ENCODE measurements around the gene TNFRSF1B.
A peak's percentile ranks its signal among the peaks of the same experiment; 100 is the strongest.

TNFRSF1B gene

DNA sequence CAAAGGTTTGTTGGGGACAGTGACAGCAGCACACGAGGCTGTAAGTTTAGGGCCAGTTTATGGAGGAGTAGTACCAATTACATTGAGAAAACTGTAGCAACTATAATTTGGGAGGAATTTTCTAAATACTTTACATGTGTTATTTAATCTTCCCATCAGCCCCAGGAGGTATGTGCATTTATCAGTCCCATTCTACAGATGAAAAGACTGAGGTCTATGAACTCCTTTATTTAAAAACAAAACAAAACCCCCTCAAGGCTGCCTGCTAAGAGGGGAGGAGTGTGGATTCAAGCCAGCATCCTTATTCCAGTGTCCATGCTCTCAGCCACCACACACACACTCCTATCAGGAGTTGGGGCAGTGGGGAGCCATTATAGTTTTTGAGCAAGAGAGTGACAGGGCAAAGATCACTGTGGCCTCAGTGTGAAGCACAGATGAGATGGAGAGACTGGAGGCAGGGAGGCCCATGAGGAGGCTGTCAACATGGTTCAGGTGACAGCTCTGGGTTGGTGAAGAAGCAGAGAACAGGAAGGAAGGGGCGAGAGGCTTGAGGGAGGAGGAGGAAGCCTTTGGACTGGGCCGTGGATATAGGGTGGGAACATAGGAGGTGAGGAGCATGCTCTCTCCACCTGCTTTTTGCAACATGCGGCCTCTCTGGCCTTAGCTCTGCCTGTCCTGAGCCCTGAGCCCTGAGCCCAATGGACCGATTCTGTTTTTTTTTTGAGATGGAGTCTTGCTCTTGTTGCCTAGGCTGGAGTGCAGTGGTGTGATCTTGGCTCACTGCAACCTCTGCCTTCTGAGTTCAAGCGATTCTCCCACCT, 9.7 kb downstream of the TNFRSF1B start:
- DNase-seq (ENCODE audit: low read depth), result no peak

DNA sequence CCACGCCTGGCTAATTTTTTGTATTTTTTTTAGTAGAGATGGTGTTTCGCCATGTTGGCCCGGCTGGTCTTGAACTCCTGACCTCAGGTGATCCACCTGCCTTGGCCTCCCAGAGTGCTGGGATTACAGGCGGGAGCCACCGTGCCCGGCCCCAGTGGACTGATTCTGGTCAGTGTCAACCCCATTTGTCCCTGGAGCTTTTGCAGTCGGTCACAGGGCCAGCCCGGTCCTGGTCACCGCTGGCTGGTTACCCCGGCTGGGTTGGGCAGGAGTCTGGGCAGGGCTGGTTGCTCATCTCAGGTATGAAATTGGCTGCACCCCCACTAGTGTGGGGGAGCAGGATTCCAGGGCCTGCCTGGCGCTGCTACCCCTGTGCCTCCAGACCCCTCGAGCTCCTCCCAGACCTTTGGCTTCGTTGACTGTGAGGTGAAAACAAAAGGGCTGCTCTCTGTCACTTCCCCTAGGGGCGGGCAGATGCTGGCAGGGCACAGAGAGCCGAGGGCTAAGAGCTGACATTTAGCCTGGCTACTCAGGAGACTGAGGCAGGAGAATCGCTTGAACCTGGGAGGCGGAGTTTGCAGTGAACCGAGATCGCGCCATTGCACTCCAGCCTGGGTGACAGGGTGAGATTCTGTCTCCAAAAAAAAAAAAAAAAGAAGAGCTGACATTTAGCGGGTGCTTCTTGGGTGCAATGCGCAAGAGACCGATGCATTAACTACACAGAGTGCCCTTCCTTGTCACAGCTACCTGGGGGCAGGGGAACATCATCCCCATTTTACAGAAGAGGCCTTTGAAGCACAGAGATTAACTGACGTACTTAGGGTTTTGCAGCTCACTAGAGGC, 10.6 kb downstream of the TNFRSF1B start:
- no peak for DNase-seq (ENCODE audit: low read depth)

DNA sequence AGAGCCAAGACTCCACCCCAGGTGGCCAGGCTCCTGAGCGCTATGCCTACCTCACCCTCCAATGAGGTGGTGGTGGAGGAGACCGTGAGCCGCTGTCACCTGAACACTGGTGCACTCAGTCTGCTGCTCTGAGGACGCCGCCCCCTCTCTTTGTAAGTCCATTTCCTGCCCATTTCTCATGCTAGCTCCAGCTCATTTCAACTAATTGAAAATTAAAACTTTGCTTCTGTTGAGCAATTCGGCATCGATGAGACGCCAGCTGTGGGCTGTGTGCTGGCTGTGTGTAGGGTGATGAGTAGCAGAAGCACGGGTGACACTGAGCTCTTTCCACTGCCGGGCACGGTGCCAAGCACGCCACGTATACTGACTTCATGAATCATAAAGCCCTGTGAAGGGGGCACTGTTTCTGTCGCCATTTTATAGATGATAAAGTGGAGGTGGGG, 11.2 kb downstream of the TNFRSF1B start:
- peak; percentile 80 for DNase-seq (ENCODE audit: low read depth)

DNA sequence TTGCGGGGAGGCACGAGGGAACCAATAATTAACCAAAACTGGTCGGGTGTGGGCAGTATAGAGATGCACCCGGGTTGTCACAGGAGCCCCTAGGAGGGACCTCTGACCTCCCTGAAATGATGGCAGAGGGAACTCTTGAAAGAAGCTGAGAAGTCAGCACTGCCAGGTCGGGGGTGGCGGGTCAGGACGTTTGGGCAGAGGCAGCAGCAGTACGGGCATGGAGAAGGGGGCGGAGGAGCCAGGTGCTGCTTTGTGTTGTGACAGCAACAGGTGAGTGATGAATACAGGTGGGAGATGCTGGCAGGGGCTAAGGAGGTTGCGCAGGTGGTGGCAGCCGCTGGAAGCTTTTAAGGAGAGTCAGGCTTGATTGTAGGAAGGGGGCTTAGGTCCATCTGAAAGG, 11.7 kb downstream of the TNFRSF1B start:
- DNase-seq (ENCODE audit: low read depth), result no peak

DNA sequence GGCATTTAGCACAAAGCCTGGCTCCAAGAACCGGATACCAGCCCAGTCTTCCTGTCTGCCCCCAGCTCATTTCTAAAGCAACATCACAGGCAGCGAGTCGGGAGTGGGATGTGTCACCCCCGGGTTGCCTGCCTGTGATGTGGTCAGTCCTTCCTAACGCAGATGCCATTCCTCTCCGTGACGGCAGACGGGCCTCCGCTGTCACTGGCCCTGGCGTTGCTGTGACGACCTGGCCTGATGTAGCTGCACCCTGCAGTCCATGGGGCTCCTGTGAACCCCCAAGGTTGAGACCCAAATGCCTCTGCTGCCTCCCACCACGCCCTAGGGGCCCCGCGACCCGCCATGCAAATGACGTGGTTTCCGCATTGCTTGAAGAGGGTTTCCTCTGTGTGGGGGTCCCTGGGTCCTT, 12.3 kb downstream of the TNFRSF1B start:
- DNase-seq (ENCODE audit: low read depth), result peak; percentile 57

DNA sequence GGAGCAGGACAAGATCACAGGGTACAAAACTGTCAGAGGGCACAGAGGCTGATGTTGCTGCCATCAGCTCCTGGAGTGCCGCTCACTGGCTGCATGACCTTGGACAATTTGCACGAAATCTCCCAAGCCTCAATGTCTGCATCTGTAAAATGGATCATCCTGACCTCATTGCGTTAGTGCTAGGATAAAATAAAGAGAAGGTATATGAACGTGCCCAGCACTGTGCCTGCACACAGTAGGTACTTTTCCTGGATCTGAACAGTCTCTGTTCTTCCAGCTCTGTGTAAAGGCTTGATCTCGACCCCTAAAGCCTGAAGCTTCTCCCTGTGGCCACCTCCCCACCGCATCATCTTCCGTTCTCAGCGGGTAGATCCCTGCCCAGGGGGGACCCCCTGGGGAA, 12.9 kb downstream of the TNFRSF1B start:
- no peak for DNase-seq (ENCODE audit: low read depth)

DNA sequence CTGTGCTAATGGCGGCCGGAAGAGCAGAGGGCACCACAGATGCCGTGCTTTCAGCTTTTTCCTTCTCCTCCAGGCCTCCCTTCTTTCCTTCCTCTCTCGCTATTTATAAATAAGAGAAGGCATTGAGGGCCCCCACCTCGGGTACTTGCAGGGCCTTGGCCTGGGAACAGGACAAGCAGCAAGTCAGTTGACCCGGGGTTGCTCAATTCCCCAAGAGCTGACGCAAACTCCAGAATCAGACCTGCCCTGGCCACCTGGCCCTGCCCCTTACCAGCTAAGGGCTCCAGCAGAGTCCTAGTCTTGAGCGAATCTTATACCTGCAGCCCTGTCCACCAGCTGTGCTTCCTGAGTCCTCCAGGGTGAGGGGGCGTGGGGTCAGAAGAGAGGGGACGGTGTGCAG, 13.5 kb downstream of the TNFRSF1B start:
- DNase-seq (ENCODE audit: low read depth), result no peak

DNA sequence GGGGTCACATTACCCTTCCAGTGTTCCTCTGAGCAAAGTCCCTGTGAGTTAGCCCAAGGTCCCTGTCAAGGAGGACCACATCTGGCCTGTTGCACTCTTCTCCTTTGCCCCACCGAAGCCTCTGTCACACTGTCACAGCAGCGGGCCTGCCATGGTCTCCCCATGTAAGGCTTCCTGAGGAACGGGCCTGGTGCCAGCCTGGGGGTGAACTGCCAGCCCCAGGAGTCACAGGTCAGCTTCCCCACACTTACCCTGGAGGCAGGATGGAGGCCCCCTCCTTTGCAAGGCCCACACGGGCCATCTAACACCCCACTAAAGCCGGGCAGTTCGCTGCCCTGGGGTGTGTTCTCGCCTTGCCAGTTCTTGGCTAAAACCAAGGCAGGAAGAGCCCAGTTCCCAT, 14.1 kb downstream of the TNFRSF1B start:
- no peak for DNase-seq (ENCODE audit: low read depth)

DNA sequence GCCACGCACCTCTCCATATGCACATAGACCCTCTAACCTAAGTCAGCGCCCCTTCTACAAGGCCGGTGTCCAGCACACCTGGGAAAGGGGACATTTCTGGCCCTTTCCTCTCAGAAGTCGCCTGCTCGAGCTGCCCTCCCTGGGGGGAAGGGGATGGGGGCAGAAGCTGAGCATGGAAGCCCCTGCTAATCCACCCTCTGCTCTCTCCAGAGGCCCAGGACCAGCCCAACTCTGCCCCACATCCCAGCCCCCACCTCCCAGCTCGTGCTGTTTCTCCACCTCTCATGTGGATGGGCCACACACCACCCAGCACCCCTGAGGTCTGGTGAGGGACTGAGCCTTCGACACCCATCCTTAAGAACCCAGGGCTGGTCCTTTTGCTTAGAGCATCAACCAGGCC, 14.8 kb downstream of the TNFRSF1B start:
- no peak for DNase-seq (ENCODE audit: low read depth)

DNA sequence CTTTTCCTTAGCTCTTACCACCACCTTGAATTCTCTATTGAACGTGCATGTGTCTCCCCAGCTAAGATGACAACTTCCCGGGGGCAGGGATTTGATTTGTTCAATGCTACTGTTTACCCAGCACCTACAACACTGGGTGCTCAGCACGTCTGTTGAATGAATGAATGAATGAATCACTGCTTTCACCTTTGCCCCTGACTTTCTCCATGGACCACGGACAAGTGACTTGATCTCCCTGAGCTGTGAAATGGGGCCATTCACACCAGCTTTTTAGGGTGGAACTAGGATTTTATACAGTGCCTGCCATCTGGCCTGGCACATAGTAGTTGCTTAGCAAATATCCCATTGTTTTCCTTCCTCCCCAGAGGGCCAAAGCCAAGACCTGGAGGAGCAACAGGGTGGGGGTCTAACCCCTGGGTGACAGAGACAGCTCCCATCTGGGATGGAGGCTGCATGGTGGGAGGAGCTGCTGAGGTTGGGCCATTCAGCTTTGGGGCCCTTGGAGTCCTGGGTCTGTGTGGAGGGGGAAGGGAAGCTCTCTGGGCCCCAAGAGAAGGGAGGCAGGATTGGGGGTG, 15.7 kb downstream of the TNFRSF1B start:
- no peak for DNase-seq (ENCODE audit: low read depth)

DNA sequence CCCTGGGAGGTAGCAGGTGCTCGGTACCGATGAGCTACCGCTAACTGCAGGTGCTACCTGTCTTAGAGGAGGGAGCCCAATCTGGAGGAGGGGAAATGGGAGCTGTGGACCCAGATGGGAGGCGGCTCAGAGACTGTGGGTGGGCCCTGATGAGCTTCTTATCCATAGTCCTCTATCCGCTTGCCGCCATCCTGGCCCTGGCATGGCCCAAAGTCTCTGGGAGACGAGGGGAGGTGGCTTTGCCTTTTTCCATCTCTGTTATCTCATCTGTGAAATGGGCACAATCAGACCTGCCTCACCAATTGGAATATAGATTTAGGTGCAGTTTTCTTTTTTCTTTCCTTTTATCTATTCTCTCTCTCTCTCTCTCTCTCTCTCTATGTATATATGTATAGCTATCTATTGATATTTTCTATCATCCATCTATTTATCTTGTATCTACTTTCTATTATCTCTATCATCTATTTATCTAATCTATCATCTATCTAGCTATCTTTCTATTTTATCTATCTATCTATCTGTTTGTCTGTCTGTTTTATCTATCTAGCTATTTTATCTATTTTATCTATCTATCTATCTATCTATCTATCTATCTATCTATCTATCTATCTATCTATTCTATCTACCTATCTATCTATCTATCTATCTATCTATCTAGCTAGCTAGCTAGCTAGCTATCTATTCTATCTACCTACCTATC, 16.5 kb downstream of the TNFRSF1B start:
- DNase-seq (ENCODE audit: low read depth), result no peak

DNA sequence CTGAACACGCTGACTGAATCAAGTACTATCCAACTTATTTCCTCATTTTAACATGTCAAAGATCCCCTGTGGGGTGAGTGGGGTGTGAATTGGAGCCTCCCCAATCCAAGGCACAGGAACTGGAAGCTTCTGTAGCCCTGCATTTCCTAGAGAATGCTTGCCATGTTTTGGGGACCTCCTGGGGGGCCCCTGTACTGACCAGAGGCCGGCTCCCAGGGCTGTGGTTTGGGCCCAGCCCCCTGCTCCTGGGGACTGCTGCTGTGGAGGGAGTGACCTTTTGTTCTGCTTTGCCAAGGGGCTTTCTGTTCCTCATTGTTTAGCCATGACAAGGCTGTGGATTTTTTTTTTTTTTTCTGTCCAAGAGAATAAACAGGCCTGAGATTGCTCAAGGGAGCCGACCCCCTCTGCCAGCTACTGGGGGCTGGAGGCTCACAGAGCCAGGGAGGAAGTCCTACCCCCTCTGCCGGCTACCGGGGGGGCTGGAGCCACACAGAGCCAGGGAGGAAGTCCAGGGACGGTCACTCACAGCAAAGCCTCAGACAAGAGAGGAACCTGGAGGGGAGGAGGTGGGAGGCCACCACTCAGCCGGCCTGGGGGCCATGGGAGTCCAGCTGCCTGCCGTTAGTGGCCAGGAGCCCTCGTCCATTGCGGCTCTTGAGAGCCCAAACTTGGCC, 17.4 kb downstream of the TNFRSF1B start:
- peak; percentile 77 for DNase-seq (ENCODE audit: low read depth)

DNA sequence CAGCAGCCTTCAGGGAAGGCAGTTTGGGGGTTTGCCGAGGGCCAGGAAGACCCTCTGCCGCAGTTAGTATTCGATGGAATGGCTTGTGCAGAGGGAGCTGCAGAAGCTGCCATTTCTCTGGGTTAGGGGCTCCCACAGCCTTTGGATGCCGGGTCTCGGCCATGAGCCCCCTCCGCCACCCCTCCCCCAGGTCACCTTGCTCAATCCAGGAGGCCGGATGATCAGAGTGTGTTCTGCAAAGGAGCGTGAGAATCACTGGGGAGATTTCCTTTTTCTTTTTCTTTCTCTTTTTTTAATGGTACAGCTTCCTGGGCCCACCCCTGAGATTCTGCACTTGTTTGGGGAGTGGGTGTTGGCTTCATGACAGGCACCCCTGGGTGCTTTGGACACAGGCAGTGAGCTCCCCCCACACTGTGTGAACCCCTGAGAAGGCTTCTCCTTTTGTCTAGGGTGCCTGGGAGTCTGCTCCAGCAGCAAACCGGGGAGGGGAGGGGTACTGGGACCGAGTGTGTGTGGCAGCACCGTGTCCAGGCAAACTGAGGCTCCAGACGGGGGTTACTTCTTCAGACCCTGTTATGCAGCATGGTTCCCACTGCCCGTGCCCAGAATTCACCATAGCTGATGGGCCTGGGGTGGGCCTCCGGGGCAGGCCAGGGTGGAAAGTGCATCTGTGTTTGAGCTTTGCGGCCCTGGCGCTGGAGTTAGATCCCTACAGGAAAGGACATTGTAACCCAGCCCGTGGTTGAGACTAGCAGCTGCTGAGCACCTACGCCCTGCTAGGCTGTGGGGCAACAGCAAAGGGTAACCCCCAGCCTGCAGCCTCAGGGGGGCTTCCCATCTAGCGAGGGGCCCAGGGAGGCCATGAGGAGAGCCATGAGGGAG, 18.5 kb downstream of the TNFRSF1B start:
- DNase-seq (ENCODE audit: low read depth), result no peak

DNA sequence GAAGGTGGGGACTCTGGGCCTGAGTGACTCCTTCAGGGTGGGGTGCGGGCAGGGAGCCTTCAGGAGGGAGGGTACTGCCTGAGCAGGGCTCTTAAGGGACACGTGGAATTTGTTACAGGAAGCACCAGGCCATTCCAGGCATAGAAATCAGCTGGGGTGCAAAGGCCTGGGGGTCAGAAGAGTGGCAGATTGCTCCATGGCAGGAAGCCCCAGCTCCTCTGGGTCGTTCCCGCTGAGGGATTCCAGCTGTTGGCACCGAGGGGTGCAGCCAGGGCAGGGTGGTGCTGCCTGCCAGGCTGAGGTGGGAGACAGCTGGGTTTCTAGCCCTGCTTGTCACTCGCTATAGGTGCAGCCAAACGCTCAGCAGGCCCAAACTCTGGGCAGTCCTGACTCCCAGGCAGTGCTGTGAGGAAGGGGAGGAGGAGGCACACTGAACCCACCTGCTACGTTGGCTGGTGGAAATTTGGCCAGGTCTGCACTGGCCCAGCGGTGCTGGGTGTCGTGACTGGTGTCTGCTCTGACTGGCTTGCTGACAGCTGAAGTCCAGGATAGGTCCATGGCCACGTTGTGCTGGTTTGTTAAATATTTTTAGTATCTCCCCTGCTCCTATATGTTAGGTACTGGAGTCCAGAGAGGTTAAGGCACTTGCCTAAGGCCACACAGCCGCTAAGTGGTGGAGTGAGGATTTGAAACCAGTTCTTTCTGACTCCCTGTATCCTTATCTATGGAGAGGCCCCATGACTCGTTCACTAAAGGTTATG, 19.3 kb downstream of the TNFRSF1B start:
- DNase-seq (ENCODE audit: low read depth), result no peak

DNA sequence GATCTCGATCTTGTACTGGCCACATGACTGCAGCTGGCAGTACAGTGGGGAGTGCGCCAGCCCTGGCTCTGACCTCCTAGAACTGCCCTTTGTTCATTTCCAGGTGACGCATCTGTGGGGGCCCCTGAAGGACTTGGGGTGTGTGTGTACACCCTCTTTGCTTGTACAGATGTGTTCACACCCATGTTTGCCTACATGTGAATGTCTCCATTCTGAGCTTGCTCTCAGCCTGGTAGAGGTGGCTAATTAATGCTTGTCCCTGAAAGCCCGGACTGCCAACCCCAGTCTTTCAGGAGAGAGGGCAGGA, 19.8 kb downstream of the TNFRSF1B start:
- DNase-seq (ENCODE audit: low read depth), result no peak

DNA sequence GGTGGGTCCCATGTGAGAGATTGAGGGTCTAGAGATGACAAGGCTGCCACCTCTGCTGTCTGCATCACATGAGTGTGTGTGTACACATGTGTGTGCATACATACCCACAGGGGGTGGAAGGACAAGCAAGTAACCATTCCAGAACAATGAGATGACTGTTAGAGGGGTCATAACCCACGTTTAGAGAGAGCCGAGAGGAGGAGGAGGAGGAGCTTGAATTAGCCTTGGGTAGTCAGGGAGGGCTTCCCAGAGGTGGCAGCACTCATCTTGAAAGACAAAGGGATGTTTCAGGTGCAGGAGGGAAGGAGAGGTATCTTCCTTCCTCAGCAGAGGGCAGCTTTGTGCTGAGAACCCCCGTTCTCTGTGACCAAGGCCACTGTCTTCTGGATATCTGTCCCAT, 21.3 kb downstream of the TNFRSF1B start:
- no peak for DNase-seq (ENCODE audit: low read depth)

DNA sequence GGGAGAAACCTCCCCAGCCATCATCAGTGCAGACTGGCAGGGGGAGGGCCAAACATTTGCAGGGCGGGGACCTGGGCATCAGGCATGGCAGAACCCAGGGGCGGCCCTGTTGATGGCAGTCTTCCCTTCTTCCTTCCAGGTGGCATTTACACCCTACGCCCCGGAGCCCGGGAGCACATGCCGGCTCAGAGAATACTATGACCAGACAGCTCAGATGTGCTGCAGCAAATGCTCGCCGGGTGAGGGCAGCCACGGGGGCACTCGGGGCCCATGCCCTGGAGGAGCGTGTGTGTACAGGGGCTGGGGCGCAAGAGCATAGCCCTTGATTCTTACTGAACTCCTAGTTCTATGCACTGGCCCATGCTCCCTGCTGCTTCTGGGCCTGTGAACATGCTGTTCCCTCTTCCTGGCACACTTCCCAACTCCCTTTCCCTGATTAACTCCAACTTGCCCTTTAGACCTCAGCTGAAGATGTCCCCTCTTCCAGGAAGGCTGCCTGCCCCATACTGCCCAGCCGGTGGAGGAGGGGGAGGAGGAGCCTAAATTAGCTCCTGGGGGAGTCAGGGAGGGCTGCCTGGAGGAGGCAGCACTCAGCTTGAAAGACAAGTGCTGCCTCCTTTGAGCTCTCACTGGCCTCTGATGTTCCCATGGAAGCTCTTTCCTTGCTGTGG, 22.0 kb downstream of the TNFRSF1B start:
- DNase-seq (ENCODE audit: low read depth), result no peak

DNA sequence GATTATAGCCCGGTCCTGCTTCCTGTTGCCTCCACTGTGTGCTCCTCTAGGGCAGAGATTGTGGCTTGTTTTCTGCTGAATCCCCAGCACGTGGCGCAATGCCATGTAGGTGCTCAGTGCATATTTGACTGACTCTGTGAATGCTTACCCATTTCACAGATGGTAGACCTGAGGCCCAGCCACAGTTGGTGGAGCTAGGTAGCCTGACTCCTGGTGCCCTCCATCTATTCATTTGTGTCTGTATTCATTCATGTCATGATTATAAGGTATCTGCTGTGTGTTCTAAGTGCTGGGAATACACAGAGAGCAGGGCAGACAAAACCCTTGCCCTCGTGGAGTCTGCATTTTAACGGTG, 22.5 kb downstream of the TNFRSF1B start:
- no peak for DNase-seq (ENCODE audit: low read depth)

DNA sequence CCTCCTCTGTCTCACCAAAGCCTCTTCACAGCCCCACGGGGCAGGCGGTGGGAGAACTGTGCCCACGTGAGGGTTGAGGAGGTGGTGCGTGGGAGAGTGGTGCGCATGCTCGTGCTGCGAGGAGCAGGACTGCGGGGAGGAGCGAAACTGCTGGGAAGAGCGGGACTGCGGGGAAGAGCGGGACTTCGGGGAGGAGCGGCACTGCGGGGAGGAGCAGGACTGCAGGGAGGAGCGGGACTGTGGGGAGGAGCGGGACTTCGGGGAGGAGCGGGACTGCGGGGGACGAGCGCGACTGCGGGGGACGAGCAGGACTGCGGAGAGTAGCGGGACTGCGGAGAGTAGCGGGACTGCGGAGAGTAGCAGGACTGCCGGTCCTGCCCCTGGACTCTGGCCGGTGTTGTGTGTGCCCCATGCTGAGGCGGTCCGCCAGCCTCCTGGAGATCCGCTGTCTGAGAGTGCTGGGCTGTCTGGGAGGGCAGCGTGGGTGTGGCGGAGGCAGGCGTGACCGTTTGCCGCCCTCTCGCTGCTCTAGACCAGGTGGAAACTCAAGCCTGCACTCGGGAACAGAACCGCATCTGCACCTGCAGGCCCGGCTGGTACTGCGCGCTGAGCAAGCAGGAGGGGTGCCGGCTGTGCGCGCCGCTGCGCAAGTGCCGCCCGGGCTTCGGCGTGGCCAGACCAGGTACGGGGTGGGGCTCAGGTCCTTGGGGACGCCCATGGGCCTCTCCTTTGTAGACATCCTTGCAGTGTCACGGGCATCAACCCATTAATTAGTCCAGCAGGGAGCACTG, 24.6 kb downstream of the TNFRSF1B start:
- no peak for DNase-seq (ENCODE audit: low read depth)

All from iris pigment epithelial cell (primary cell).